K562 (cell line): ENCODE data around the gene MRGPRD. TPM values are rescaled to one million over a fixed set of nuclear protein-coding genes. Genes with fewer than 3 reads are reported as not detected.

Source experiments
- ATAC-seq: fragments of 200-7000 bp; cut with Tn5 transposase; 3 replicates; pipeline ENCODE4 v1.9.1; 2020; ENCODE audit warnings: moderate library complexity
- BruUV-seq: library from RNA; stranded (reverse); fragments of 400-500 nt; replicated peaks from 2 replicates; lab custom pipeline; 2021; lab: Mats Ljungman, UMichigan
- CTCF ChIA-PET: fragments of 300-600 bp; formaldehyde crosslinking; extraction: SDS; loops from one replicate; lab custom pipeline; 2021; ENCODE audit warnings: low intra/inter-chr PET ratio; lab: Yijun Ruan, JAX
- POLR2A ChIA-PET: fragments of 300-600, 350-650 bp; sonication (Branson Sonifier 250); formaldehyde crosslinking; extraction: SDS; loops from one replicate; lab custom pipeline; 2021; ENCODE audit warnings: antibody characterized with exemption, inconsistent platforms; lab: Yijun Ruan, JAX
- DNase-seq, 4 experiments: peaks; one replicate each; pipeline versions ENCODE4 v3.0.0 to v3.0.0-alpha.2; 2011 to 2018; ENCODE audit warnings: low spot score in 3 of 4, mixed read lengths in 3 of 4; ENCODE audit errors: extremely low read depth in 1 of 4
- FAIRE-seq: peaks from 2 replicates; lab custom pipeline; 2011; peaks lifted over from hg19 to GRCh38; lab: Jason Lieb, UNC
- H2AFZ ChIP-seq: 2 replicates; pipeline ENCODE4 v1.6.0; 2011; ENCODE audit warnings: low read depth, low read length, control low read depth, inconsistent platforms
- H3K27ac ChIP-seq: fragments of 200-600 bp; 3 replicates; pipeline ENCODE4 v1.8.0; 2011; ENCODE audit warnings: low read depth, mild to moderate bottlenecking, control low read depth, inconsistent platforms, low read length, moderate library complexity, mixed read lengths; ENCODE audit errors: extremely low read depth
- H3K27me3 ChIP-seq, 2 experiments: fragments of 300-600 bp in 1 of 2; 2 replicates in 1 of 2; 3 replicates in 1 of 2; pipeline versions ENCODE4 v1.6.0 to v1.8.0; 2011; ENCODE audit warnings: inconsistent platforms in 2 of 2, low read length in 2 of 2, mild to moderate bottlenecking in 1 of 2, mixed read lengths in 1 of 2, moderate library complexity in 1 of 2; ENCODE audit not compliant: control insufficient read depth in 2 of 2, insufficient read depth in 2 of 2
- H3K36me3 ChIP-seq: fragments of 300-600 bp; 3 replicates; pipeline ENCODE4 v1.8.0; 2011; ENCODE audit warnings: mild to moderate bottlenecking, low read length, inconsistent platforms; ENCODE audit not compliant: control insufficient read depth, insufficient read depth
- H3K4me1 ChIP-seq, 2 experiments: fragments of 200-600 bp in 1 of 2; replicated peaks in 1 of 2; 2 replicates in 1 of 2; 3 replicates in 1 of 2; pipeline versions ENCODE4 v1.5.1 to v1.8.0; 2011; ENCODE audit warnings: inconsistent platforms in 2 of 2, low read length in 2 of 2, mild to moderate bottlenecking in 1 of 2, mixed read lengths in 1 of 2, moderate library complexity in 1 of 2; ENCODE audit not compliant: control insufficient read depth in 2 of 2, insufficient read depth in 2 of 2
- H3K4me2 ChIP-seq: 2 replicates; pipeline ENCODE4 v1.6.1; 2011; ENCODE audit warnings: low read length, control low read depth, inconsistent platforms, mixed read lengths; ENCODE audit not compliant: insufficient read depth
- H3K4me3 ChIP-seq: fragments of 200-600 bp; sonication (generic), shearing (Covaris generic); 2 replicates; pipeline ENCODE4 v1.5.1; 2016; ENCODE audit warnings: control low read depth, inconsistent platforms
- H3K79me2 ChIP-seq: fragments of 200-600 bp; 3 replicates; pipeline ENCODE4 v1.8.0; 2011; ENCODE audit warnings: low read length, inconsistent platforms; ENCODE audit not compliant: control insufficient read depth, insufficient read depth
- H3K9ac ChIP-seq, 2 experiments: 2 replicates each; pipeline versions ENCODE4 v1.6.0 to v1.6.1; 2011; ENCODE audit warnings: low read depth in 2 of 2, low read length in 2 of 2, control low read depth in 1 of 2, inconsistent platforms in 1 of 2, mild to moderate bottlenecking in 1 of 2, mixed read lengths in 1 of 2; ENCODE audit not compliant: insufficient read depth in 1 of 2
- H3K9me1 ChIP-seq: one replicate; pipeline ENCODE4 v1.6.0; 2011; ENCODE audit warnings: inconsistent platforms, mild to moderate bottlenecking, low read length, moderate library complexity; ENCODE audit not compliant: control insufficient read depth, insufficient read depth
- H3K9me3 ChIP-seq: replicated peaks from 2 replicates; pipeline ENCODE4 v1.5.1; 2011; ENCODE audit warnings: low read depth, low read length, inconsistent platforms; ENCODE audit not compliant: control insufficient read depth, insufficient read depth
- H4K20me1 ChIP-seq: replicated peaks from 2 replicates; pipeline ENCODE4 v1.6.1; 2011; ENCODE audit warnings: low read length, inconsistent platforms, mixed read lengths; ENCODE audit not compliant: control insufficient read depth, insufficient read depth
- BRF1 ChIP-seq: IDR thresholded peaks from 3 replicates; pipeline ENCODE4 v1.6.1; 2011; ENCODE audit warnings: borderline replicate concordance, mild to moderate bottlenecking; ENCODE audit not compliant: insufficient read length; ENCODE audit errors: extremely low read depth
- CEBPB ChIP-seq: fragments of 450-650 bp; IDR thresholded peaks from 2 replicates; pipeline ENCODE4 v1.6.1; 2016; ENCODE audit warnings: missing genetic modification characterization, missing compliant biosample characterization
- DPF2 ChIP-seq: fragments of 450-650 bp; IDR thresholded peaks from 2 replicates; pipeline ENCODE4 v1.6.1; 2016
- FOXA1 ChIP-seq: fragments of 450-650 bp; IDR thresholded peaks from 2 replicates; pipeline ENCODE4 v1.6.1; 2016; ENCODE audit warnings: mild to moderate bottlenecking, borderline replicate concordance
- FOXP1 ChIP-seq: sonication (generic); formaldehyde crosslinking; IDR thresholded peaks from 2 replicates; pipeline ENCODE4 v1.8.0; 2022; ENCODE audit warnings: mild to moderate bottlenecking, missing genetic modification reagents
- ILF3 ChIP-seq: fragments of 450-650 bp; IDR thresholded peaks from 2 replicates; pipeline ENCODE4 v1.6.1; 2018; ENCODE audit warnings: antibody characterized with exemption, mild to moderate bottlenecking, moderate library complexity, borderline replicate concordance
- KDM5B ChIP-seq: fragments of 200-600 bp; sonication (generic); IDR thresholded peaks from 2 replicates; pipeline ENCODE4 v1.6.1; 2012; ENCODE audit warnings: low read depth, mild to moderate bottlenecking, moderate library complexity, low read length, control low read depth, inconsistent platforms; ENCODE audit not compliant: insufficient replicate concordance
- NR2C2 ChIP-seq, 2 experiments: fragments of 200-800 bp in 1 of 2; sonication (Bioruptor generic) in 1 of 2; sonication (generic) in 1 of 2; formaldehyde crosslinking in 1 of 2; IDR thresholded peaks; 2 replicates each; pipeline versions ENCODE4 v1.6.1 to v1.8.0; 2016 to 2022; ENCODE audit warnings: mild to moderate bottlenecking in 1 of 2, missing compliant biosample characterization in 1 of 2, missing genetic modification characterization in 1 of 2, missing genetic modification reagents in 1 of 2
- PCBP1 ChIP-seq: fragments of 200-400 bp; formaldehyde crosslinking; IDR thresholded peaks from 2 replicates; pipeline ENCODE4 v1.6.1; 2018; ENCODE audit warnings: mild to moderate bottlenecking, low read depth, low read length; ENCODE audit not compliant: poor library complexity, severe bottlenecking
- RAD51 ChIP-seq: fragments of 450-650 bp; IDR thresholded peaks from 2 replicates; pipeline ENCODE4 v1.7.1; 2016; ENCODE audit warnings: low read depth, mild to moderate bottlenecking, borderline replicate concordance
- RBFOX2 ChIP-seq: fragments of 200-400 bp; formaldehyde crosslinking; IDR thresholded peaks from 2 replicates; pipeline ENCODE4 v1.6.1; 2017; ENCODE audit warnings: low read depth, mild to moderate bottlenecking, low read length, moderate library complexity
- RBM14 ChIP-seq: fragments of 200-400 bp; formaldehyde crosslinking; IDR thresholded peaks from 2 replicates; pipeline ENCODE4 v1.6.1; 2018; ENCODE audit warnings: low read depth, mild to moderate bottlenecking, low read length, moderate library complexity, borderline replicate concordance; ENCODE audit not compliant: insufficient read depth
- SAFB2 ChIP-seq: fragments of 200-400 bp; formaldehyde crosslinking; IDR thresholded peaks from 2 replicates; pipeline ENCODE4 v1.6.1; 2018; ENCODE audit warnings: borderline replicate concordance, low read length, low read depth, moderate library complexity; ENCODE audit not compliant: severe bottlenecking
- ZNF551 ChIP-seq: fragments of 250-450 bp; sonication (Bioruptor Pico); IDR thresholded peaks from 2 replicates; pipeline ENCODE4 v1.5.0; 2021; ENCODE audit warnings: mild to moderate bottlenecking, moderate library complexity
- WGBS: fragments of 100-300 bp; shearing (Covaris generic); methylation state at CpG from one replicate; pipeline ENCODE4 v1.1.6; 2016; ENCODE audit warnings: low coverage, mixed read lengths; ENCODE audit not compliant: insufficient coverage; ENCODE audit errors: missing lambda C conversion rate; 5-methylcytosine and 5-hydroxymethylcytosine counted together
- in situ Hi-C: fragments of 300-500 bp; cut with MboI; formaldehyde crosslinking; loops from 4 replicates; pipeline ENCODE4 v1.15.0; 2018; ENCODE audit warnings: inconsistent platforms, mixed read lengths
- intact Hi-C: fragments of 100-400 bp; cut with micrococcal nuclease; formaldehyde crosslinking; loops from 2 replicates; pipeline ENCODE4 v1.14.2; 2022
- polyA plus RNA-seq, 8 experiments: library from polyadenylated mRNA; depleted of rRNA in 4 of 8; stranded (reverse) in 5 of 8; unstranded in 3 of 8; fragments of >200 nt; fragmentation: Nextera tagmentation in 2 of 8; fragmentation: Illumina TruSeq in 1 of 8; extraction: Ambion mirVana in 2 of 8; extraction: Trizol in 1 of 8; gene quantifications; 2 replicates each; pipeline versions ENCODE4 v1.2.1 to v1.2.3, GENCODE V29; 2011 to 2014; ENCODE audit warnings: inconsistent platforms in 1 of 8, missing spikeins in 1 of 8
- total RNA-seq, 7 experiments: library from RNA; depleted of rRNA in 6 of 7; stranded (reverse); fragments of >200 nt in 6 of 7; fragmentation: Illumina TruSeq in 2 of 7; extraction: Trizol in 2 of 7; gene quantifications; 2 replicates each; pipeline versions ENCODE4 v1.2.1 to v1.2.3, GENCODE V29; 2011 to 2021; ENCODE audit warnings: low replicate concordance in 1 of 7
- TF ChIP-seq, protein P1 (sequence below): IDR thresholded peaks from 2 replicates; pipeline ENCODE4 v1.6.1; 2011; ENCODE audit warnings: borderline replicate concordance, low read depth, mild to moderate bottlenecking, moderate library complexity, low read length; ENCODE audit not compliant: insufficient read depth, poor library complexity, severe bottlenecking
- TF ChIP-seq, protein P2 (sequence below): fragments of 250-450 bp; sonication (Bioruptor Pico); IDR thresholded peaks from 2 replicates; pipeline ENCODE4 v1.4.0; 2020
- TF ChIP-seq, protein P3 (sequence below): fragments of 450-650 bp; formaldehyde crosslinking; IDR thresholded peaks from 2 replicates; pipeline ENCODE4 v1.4.0; 2020; ENCODE audit warnings: mild to moderate bottlenecking, moderate library complexity

The MRGPRD gene
- total and polyA plus RNA-seq, 9 of the 15 experiments (the other 6 are each of a cell fraction or from before 2014, with no cell fraction given), result not detected

DNA sequence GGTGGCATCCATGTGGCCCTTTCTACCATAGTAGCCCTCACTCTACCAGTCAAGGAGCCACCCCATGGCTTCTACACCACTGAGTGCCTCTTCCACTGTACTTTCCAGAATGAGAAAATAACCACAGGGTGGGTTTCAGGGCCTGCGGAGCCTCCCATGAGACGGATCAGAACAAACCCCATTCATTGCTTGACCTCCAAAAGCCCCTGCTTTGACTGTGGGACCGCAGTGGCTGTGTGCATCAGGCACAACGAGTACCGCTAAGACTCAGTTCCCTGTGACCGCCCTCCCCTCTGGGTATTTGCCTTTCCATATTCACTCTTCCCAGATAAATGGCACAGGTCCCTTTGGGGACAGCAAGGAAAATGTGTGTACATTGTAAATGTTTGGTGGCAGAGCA, 43.7 kb upstream of the MRGPRD start (continued):
- TF ChIP-seq, protein P1, sequence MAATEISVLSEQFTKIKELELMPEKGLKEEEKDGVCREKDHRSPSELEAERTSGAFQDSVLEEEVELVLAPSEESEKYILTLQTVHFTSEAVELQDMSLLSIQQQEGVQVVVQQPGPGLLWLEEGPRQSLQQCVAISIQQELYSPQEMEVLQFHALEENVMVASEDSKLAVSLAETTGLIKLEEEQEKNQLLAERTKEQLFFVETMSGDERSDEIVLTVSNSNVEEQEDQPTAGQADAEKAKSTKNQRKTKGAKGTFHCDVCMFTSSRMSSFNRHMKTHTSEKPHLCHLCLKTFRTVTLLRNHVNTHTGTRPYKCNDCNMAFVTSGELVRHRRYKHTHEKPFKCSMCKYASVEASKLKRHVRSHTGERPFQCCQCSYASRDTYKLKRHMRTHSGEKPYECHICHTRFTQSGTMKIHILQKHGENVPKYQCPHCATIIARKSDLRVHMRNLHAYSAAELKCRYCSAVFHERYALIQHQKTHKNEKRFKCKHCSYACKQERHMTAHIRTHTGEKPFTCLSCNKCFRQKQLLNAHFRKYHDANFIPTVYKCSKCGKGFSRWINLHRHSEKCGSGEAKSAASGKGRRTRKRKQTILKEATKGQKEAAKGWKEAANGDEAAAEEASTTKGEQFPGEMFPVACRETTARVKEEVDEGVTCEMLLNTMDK, result no peak
- TF ChIP-seq RBM14 (no peak), BRF1 (no peak), FOXA1 (no peak), RAD51 (no peak), ILF3 (no peak), DPF2 (no peak), RBFOX2 (no peak), CEBPB (tag) (no peak), FOXP1 (CRISPR knock-in tag) (no peak)

DNA sequence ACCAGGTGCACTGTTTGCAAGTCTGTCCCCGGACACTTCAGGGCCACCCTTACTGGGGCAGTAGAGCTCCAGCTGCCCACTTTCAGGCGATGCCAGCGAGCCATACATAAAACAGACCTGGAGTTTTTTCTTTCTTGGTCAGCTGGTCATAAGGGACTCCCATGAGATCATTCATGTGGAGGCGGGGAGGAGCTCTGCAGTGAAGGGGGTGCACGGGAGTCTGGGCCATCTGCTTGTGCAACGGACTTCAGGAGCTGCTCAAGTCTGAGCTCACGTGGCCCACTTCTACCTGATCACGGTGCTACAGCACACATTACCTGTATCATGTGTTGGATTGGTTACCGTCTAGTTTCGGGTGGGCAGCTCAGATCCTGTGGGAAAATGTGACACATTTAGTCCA, 41.5 kb upstream of the MRGPRD start:
- CTCF ChIA-PET, result no interaction called here
- Histone ChIP-seq H3K4me2 (no peak overlapping the region), H3K9me1 (no peaks in the 10 kb centered on the region), H3K9me3 (no peaks in the 10 kb centered on the region), H4K20me1 (peaks cover 9% of the 10 kb centered on the region; the same call in 1 of the 2 replicates), H3K4me1 (peaks cover 0 to 4% of the 10 kb centered on the region in 2 experiments; a peak in 2 of 5 replicates), H3K9ac (no peak overlapping the region), H2AFZ (no peak overlapping the region), H3K27me3 (peaks cover 22 to 79% of the 10 kb centered on the region in 2 experiments), H3K36me3 (no peaks in the 10 kb centered on the region), H3K79me2 (no peaks in the 10 kb centered on the region), H3K4me3 (no peak overlapping the region), H3K27ac (no peak overlapping the region)
- no TSS peak for BruUV-seq
- intact Hi-C loops, result no loop called here
- in situ Hi-C loops, result no loop called here
- DNase-seq (no peak), ATAC-seq (no peak), FAIRE-seq (no peak)
- POLR2A ChIA-PET, result interaction anchor here (0.6 to 1.4 kb wide), 2 partner anchors 10 to 669 kb away, joined by 3 to 6 read pairs; partner anchors contain the start of gene MRGPRF
- 2% methylated on average over 10 of the region's 10 CpGs for WGBS
- TF ChIP-seq, protein P2, sequence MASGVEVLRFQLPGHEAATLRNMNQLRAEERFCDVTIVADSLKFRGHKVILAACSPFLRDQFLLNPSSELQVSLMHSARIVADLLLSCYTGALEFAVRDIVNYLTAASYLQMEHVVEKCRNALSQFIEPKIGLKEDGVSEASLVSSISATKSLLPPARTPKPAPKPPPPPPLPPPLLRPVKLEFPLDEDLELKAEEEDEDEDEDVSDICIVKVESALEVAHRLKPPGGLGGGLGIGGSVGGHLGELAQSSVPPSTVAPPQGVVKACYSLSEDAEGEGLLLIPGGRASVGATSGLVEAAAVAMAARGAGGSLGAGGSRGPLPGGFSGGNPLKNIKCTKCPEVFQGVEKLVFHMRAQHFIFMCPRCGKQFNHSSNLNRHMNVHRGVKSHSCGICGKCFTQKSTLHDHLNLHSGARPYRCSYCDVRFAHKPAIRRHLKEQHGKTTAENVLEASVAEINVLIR, result no peak
- TF ChIP-seq NR2C2 (CRISPR knock-in tag; IDR thresholded peaks at IDR 0.05) (no peak), NR2C2 (tag; IDR thresholded peaks at IDR 0.05) (no peak), SAFB2 (no peak), ZNF551 (CRISPR knock-in tag) (no peak), PCBP1 (no peak), KDM5B (no peak)
- TF ChIP-seq, protein P3, sequence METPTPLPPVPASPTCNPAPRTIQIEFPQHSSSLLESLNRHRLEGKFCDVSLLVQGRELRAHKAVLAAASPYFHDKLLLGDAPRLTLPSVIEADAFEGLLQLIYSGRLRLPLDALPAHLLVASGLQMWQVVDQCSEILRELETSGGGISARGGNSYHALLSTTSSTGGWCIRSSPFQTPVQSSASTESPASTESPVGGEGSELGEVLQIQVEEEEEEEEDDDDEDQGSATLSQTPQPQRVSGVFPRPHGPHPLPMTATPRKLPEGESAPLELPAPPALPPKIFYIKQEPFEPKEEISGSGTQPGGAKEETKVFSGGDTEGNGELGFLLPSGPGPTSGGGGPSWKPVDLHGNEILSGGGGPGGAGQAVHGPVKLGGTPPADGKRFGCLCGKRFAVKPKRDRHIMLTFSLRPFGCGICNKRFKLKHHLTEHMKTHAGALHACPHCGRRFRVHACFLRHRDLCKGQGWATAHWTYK, result no peak
